Spleen (tissue), 7 donors: Measurements from ENCODE around the gene TMEM132D.

Source experiments
- POLR2A ChIP-seq, 3 donors: fragments of 450-650 bp; IDR thresholded peaks; one replicate each; pipeline ENCODE4 v1.5.1; 2017; ENCODE audit warnings: antibody characterized with exemption in 3 of 3, mild to moderate bottlenecking in 1 of 3
- TF ChIP-seq, protein P1 (sequence below), 11 experiments: fragments of 200-600 bp in 7 of 11; fragments of 450-650 bp in 4 of 11; sonication (generic) in 4 of 11; IDR thresholded peaks in 8 of 11; conservative IDR thresholded peaks in 3 of 11; 1 replicate in 7 of 11; 2 replicates in 4 of 11; pipeline versions ENCODE4 v1.4.0 to v1.8.0; 2016 to 2021; ENCODE audit warnings: antibody characterized with exemption in 11 of 11, inconsistent platforms in 4 of 11, mild to moderate bottlenecking in 1 of 11
- donor health status: DM: no; HTN: no; CAD: no; lungs with moderate emphysema.
- donor health status: DM: no; HTN: no; CAD: no.
- donor health status: DM: no; HTN: no; CAD: no.

DNA sequence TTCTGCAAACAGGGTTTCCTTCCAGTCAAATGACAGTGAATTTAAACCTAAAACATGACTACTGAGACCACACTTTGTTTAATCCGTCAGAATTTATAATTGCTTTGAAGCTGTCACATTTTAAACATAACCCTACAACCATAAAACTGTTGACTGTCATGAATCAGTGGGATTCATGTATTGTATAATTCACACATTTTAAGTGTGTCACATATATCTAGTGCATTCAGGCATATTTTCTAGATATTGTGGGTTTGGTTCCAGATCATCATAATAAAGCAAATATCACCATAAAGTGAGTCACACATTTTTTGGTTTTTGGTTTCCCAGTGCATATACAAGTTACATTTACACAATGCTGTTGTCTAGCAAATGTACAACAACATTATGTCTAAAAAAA is 304.4 kb downstream of the TMEM132D start:
- TF ChIP-seq, protein P1, sequence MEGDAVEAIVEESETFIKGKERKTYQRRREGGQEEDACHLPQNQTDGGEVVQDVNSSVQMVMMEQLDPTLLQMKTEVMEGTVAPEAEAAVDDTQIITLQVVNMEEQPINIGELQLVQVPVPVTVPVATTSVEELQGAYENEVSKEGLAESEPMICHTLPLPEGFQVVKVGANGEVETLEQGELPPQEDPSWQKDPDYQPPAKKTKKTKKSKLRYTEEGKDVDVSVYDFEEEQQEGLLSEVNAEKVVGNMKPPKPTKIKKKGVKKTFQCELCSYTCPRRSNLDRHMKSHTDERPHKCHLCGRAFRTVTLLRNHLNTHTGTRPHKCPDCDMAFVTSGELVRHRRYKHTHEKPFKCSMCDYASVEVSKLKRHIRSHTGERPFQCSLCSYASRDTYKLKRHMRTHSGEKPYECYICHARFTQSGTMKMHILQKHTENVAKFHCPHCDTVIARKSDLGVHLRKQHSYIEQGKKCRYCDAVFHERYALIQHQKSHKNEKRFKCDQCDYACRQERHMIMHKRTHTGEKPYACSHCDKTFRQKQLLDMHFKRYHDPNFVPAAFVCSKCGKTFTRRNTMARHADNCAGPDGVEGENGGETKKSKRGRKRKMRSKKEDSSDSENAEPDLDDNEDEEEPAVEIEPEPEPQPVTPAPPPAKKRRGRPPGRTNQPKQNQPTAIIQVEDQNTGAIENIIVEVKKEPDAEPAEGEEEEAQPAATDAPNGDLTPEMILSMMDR (IDR thresholded peaks at IDR 0.05 in 8 of 11, conservative IDR thresholded peaks at IDR 0.05 in 3 of 11): no peak
- TF ChIP-seq POLR2A (IDR thresholded peaks at IDR 0.05): no peak
